ENCODE data around the gene PTPN3. TPM values are rescaled to one million over a fixed set of nuclear protein-coding genes. Genes with fewer than 3 reads are reported as not detected.

PTPN3 gene
- total and polyA plus RNA-seq, 10 of the 15 experiments (the other 5 are each of a cell fraction or from before 2014, with no cell fraction given): 0.18 to 1.3 (median 0.39) TPM

DNA sequence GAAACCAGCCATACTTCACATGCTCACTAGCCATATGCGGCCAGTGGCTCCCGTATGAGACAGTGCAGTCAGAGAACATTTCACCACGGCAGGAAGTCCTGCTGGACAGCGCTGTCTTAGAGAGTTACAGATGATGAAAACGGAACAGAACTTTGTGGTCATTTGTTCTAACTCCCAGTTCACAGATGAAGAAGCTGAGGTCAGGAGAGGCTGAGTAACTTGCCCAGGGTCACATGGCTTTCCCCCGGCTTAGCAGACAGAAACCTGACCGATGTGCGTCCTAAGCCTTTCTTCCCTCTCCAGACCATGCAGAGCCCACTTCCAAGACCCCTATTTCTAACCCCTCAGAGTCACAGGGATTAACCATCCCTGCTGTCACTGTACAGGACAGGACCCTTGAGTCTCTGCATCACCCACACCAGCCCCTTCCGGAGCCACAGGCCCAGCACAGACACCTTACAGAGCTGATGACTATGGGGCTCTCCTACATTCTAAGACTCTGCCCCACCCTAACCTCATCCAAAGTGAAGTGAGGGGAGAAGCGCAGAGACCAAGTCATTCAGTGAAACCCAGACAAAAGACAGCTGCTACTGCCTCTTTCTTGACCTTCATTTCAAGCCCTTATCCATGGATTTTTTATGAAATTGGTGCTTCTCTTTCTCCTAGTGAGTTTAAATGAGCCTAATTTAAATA, 86.9 kb downstream of the PTPN3 start:
- TSS peak; percentile 79 for BruUV-seq (replicated peaks)
- peak overlapping the region; percentile 35 for H3K9ac ChIP-seq (ENCODE audit: control insufficient read depth, insufficient read depth, low read length)
- 0% methylated on average over 10 of the region's 10 CpGs for WGBS (ENCODE audit: insufficient coverage, insufficient replicate concordance, low lambda C conversion rate, missing lambda C conversion rate)
- 0 out of 2 replicates have a peak overlapping the region, but pooled peaks have one; percentile 15 for H3K4me3 ChIP-seq
- in situ Hi-C loops (cut with MboI): no loop called here
- no peaks in the 10 kb centered on the region for H3K9me3 ChIP-seq (replicated peaks; ENCODE audit: control insufficient read depth, insufficient read depth, low read length)
- peaks cover 46% of the 10 kb centered on the region for H3K4me1 ChIP-seq (ENCODE audit: control insufficient read depth, insufficient read depth, low read length)
- SMC1A ChIA-PET (ENCODE audit: uncharacterized antibody, unreplicated experiment): interaction anchor here (0.6 to 12.6 kb wide), 13 partner anchors 10 to 458 kb away, joined by 3 to 116 read pairs (median 4); no protein-coding TSS in a partner anchor
- peak overlapping the region; percentile 77 for H3K27ac ChIP-seq (ENCODE audit: control insufficient read depth, insufficient read depth)
- peak; percentile 85 for ATAC-seq
- no peak overlapping the region for H2AFZ ChIP-seq (ENCODE audit: control insufficient read depth, low read depth, low read length)
- H4K20me1 ChIP-seq (ENCODE audit: control insufficient read depth, insufficient read depth): no peaks in the 10 kb centered on the region
- intact Hi-C loops (cut with micrococcal nuclease; ENCODE audit: unreplicated experiment): loop anchor here (2.0 to 10.0 kb wide), 5 partner anchors 30 to 561 kb away; partner anchors contain the start of genes ABITRAM, CTNNAL1 and ELP1
- CTCF ChIA-PET: interaction anchor here (0.7 to 17.7 kb wide), 31 partner anchors 8 to 460 kb away, joined by 3 to 214 read pairs (median 3); no protein-coding TSS in a partner anchor
- RAD21 ChIA-PET (ENCODE audit: unreplicated experiment): interaction anchor here (0.7 to 6.0 kb wide), 18 partner anchors 8 to 458 kb away, joined by 3 to 38 read pairs (median 4); no protein-coding TSS in a partner anchor
- H3K27me3 ChIP-seq (replicated peaks in 1 of 2; ENCODE audit: control insufficient read depth in 2 of 2, insufficient read depth in 2 of 2, low read length in 1 of 2): no peaks in the 10 kb centered on the region
- H3K36me3 ChIP-seq (ENCODE audit: control insufficient read depth in 2 of 2, insufficient read depth in 2 of 2, low read length in 1 of 2): no peaks in the 10 kb centered on the region
- FAIRE-seq: peak; percentile 69
- H3K79me2 ChIP-seq (ENCODE audit: control insufficient read depth, insufficient read depth, low read length): no peaks in the 10 kb centered on the region
- POLR2A ChIA-PET: interaction anchor here (1.0 to 3.1 kb wide), 4 partner anchors 8 to 64 kb away, joined by 3 to 10 read pairs (median 5); no protein-coding TSS in a partner anchor
- DNase-seq (ENCODE audit: low read depth, low spot score): peak; percentile 80
- H3K4me2 ChIP-seq (ENCODE audit: control insufficient read depth, insufficient read depth): peak overlapping the region; percentile 76
- peak in 1 of 2 experiments; percentile 41; a peak in 2 of 4 replicates for TF ChIP-seq ETV6 (conservative IDR thresholded peaks at IDR 0.05 in 1 of 2, IDR thresholded peaks at IDR 0.05 in 1 of 2; ENCODE audit: borderline replicate concordance in 1 of 2, low read depth in 1 of 2)
- TF ChIP-seq ZBED1 (IDR thresholded peaks at IDR 0.05; ENCODE audit: borderline replicate concordance): no peak
- no peak for TF ChIP-seq PML (IDR thresholded peaks at IDR 0.05; ENCODE audit: low read length)
- no peak for TF ChIP-seq SRF (IDR thresholded peaks at IDR 0.05; ENCODE audit: low read depth in 2 of 2, low read length in 2 of 2)
- TF ChIP-seq TARDBP (IDR thresholded peaks at IDR 0.05; ENCODE audit: borderline replicate concordance): no peak
- TF ChIP-seq IRF5 (IDR thresholded peaks at IDR 0.05; ENCODE audit: borderline replicate concordance): no peak
- TF ChIP-seq CBX3 (IDR thresholded peaks at IDR 0.05; ENCODE audit: borderline replicate concordance, low read depth): no peak
- TF ChIP-seq RELA (IDR thresholded peaks at IDR 0.05; ENCODE audit: borderline replicate concordance, partially characterized antibody): peak; percentile 50
- TF ChIP-seq LARP7 (IDR thresholded peaks at IDR 0.05): 0 out of 2 replicates have a peak, but pooled peaks have one; percentile 34
- peak; percentile 74 for TF ChIP-seq SMARCA5 (IDR thresholded peaks at IDR 0.05)
- no peak for TF ChIP-seq FOXM1 (IDR thresholded peaks at IDR 0.05; ENCODE audit: low read depth, low read length)
- TF ChIP-seq NR2C2 (IDR thresholded peaks at IDR 0.05; ENCODE audit: borderline replicate concordance, control insufficient read depth, insufficient read length, low read depth): no peak
- peak; percentile 92 for TF ChIP-seq ZNF217 (IDR thresholded peaks at IDR 0.05)
- no peak for TF ChIP-seq BMI1 (IDR thresholded peaks at IDR 0.05; ENCODE audit: borderline replicate concordance)
- TF ChIP-seq CBX5 (IDR thresholded peaks at IDR 0.05; ENCODE audit: low read depth): no peak
- TF ChIP-seq EP300 (IDR thresholded peaks at IDR 0.05; ENCODE audit: borderline replicate concordance in 1 of 2, control insufficient read depth in 1 of 2, low read depth in 2 of 2, low read length in 2 of 2): peak; percentile 87 to 89; a peak in 3 of 4 replicates
- no peak for TF ChIP-seq ZBTB4 (CRISPR knock-in tag; IDR thresholded peaks at IDR 0.05)
- TF ChIP-seq SMC3 (IDR thresholded peaks at IDR 0.05; ENCODE audit: borderline replicate concordance, low read length): no peak
- no peak for TF ChIP-seq HDAC6 (IDR thresholded peaks at IDR 0.05; ENCODE audit: unreplicated experiment)

Measured in GM12878 (cell line).